ENCODE results near the gene RAB35.

Gene RAB35

GRCh38 chr12:120116441-120116791 is at the start of gene RAB35:
RAB35 (minus strand) TSS chr12:120116753; CDS start chr12:120116650, 103 bp downstream.
- no peak for DNase-seq (ENCODE audit: low read depth)

GRCh38 chr12:120164293-120164692 is 47.7 kb upstream of the RAB35 start:
- no peak for DNase-seq (ENCODE audit: low read depth)

- no peak for DNase-seq (ENCODE audit: low read depth)
Measured at GRCh38 chr12:120162763-120163162, 46.2 kb upstream of the RAB35 start.

GRCh38 chr12:120161852-120162251 is 45.3 kb upstream of the RAB35 start:
- no peak for DNase-seq (ENCODE audit: low read depth)

GRCh38 chr12:120159509-120160237 is 43.1 kb upstream of the RAB35 start:
- no peak for DNase-seq (ENCODE audit: low read depth)

GRCh38 chr12:120158351-120158750 is 41.8 kb upstream of the RAB35 start:
- no peak for DNase-seq (ENCODE audit: low read depth)

GRCh38 chr12:120157678-120158077 is 41.1 kb upstream of the RAB35 start:
- no peak for DNase-seq (ENCODE audit: low read depth)

- DNase-seq (ENCODE audit: low read depth), result no peak
Measured at GRCh38 chr12:120156315-120157259, 40.0 kb upstream of the RAB35 start.

- no peak for DNase-seq (ENCODE audit: low read depth)
Measured at GRCh38 chr12:120155072-120155471, 38.5 kb upstream of the RAB35 start.

- DNase-seq (ENCODE audit: low read depth), result no peak
Measured at GRCh38 chr12:120150919-120151525, 34.5 kb upstream of the RAB35 start.

- DNase-seq (ENCODE audit: low read depth), result no peak
Measured at GRCh38 chr12:120148011-120148410, 31.5 kb upstream of the RAB35 start.

GRCh38 chr12:120145164-120145563 is 28.6 kb upstream of the RAB35 start:
- no peak for DNase-seq (ENCODE audit: low read depth)

GRCh38 chr12:120144215-120144614 is 27.7 kb upstream of the RAB35 start:
- no peak for DNase-seq (ENCODE audit: low read depth)

- DNase-seq (ENCODE audit: low read depth), result no peak
Measured at GRCh38 chr12:120142231-120142877, 25.8 kb upstream of the RAB35 start.

- no peak for DNase-seq (ENCODE audit: low read depth)
Measured at GRCh38 chr12:120141336-120141735, 24.8 kb upstream of the RAB35 start.

GRCh38 chr12:120140603-120141002 is 24.1 kb upstream of the RAB35 start:
- no peak for DNase-seq (ENCODE audit: low read depth)

GRCh38 chr12:120139958-120140357 is 23.4 kb upstream of the RAB35 start:
- DNase-seq (ENCODE audit: low read depth), result no peak

- DNase-seq (ENCODE audit: low read depth), result no peak
Measured at GRCh38 chr12:120138366-120138765, 21.8 kb upstream of the RAB35 start.

- no peak for DNase-seq (ENCODE audit: low read depth)
Measured at GRCh38 chr12:120137833-120138232, 21.3 kb upstream of the RAB35 start.

- no peak for DNase-seq (ENCODE audit: low read depth)
Measured at GRCh38 chr12:120136093-120136770, 19.7 kb upstream of the RAB35 start.

GRCh38 chr12:120134307-120134980 is 17.9 kb upstream of the RAB35 start:
- no peak for DNase-seq (ENCODE audit: low read depth)
